ENCODE results near the gene FAM76B.

The FAM76B gene

DNA sequence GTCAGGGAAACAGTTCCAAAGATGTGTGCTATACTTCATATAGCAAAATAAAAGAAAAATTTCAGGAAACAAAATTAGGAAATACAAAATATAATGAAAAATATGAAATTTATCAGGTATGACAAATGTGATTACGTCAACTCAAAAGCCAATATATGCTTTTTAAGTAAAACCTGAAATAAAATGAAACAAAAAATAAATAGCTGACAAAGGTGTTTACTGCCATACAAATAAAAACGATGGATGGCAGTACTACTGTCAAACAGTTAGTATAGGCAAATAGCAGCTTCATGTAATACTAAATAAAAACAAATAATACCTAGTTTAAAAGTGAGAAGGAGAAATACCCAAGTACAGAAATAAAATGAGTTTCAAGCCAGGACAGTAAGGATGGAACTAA lies 14.4 kb upstream of the FAM76B start:
- TF ChIP-seq JUND (IDR thresholded peaks at IDR 0.05; ENCODE audit: low read depth) = no peak
- in situ Hi-C loops (cut with HindIII; ENCODE audit: low pct_unique_long_range_greater_than_20kb, low sequenced_read_pairs) = no loop called here
- no peak for DNase-seq (ENCODE audit: low read depth in 1 of 2, low spot score in 1 of 2)

DNA sequence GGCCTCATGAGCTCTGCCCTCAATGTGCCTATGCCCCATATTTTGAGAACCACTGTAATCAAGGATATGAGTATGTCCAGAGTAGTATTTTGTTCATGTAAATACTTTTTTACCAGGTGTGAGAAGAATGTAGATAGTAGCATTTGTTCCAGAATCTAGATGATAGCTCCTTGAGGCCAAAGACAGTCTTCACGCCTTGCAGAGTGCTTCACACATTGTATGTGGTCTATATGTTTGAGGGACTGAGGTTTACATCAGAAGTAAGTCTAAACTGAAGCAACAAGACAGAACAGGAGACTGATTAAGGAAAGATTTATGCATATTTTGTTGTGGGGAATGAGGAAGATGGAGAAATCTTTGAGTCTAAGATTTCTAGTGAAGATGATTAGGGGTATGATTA lies 13.2 kb upstream of the FAM76B start:
- DNase-seq (ENCODE audit: low read depth in 1 of 2, low spot score in 1 of 2) = no peak
- no peak for TF ChIP-seq JUND (IDR thresholded peaks at IDR 0.05; ENCODE audit: low read depth)
- in situ Hi-C loops (cut with HindIII; ENCODE audit: low pct_unique_long_range_greater_than_20kb, low sequenced_read_pairs) = no loop called here

DNA sequence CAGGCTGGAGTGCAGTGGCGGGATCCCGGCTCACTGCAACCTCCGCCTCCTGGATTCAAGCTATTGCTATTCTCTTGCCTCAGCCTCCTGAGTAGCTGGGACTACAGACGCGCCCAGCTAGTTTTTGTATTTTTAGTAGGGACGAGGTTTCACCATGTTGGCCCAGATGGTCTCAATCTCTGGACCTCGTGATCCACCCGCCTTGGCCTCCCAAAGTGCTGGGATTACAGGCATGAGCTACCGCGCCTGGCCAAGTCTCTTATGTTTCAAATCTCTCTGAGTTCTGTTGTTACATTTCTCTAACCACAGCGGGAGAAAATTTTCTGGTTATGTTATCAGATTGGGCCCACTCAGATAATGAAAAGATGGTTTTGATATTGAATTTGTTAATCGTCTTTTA lies 10.9 kb upstream of the FAM76B start:
- no peak for DNase-seq (ENCODE audit: low read depth in 1 of 2, low spot score in 1 of 2)
- no peak for TF ChIP-seq JUND (IDR thresholded peaks at IDR 0.05; ENCODE audit: low read depth)
- in situ Hi-C loops (cut with HindIII; ENCODE audit: low pct_unique_long_range_greater_than_20kb, low sequenced_read_pairs) = no loop called here

DNA sequence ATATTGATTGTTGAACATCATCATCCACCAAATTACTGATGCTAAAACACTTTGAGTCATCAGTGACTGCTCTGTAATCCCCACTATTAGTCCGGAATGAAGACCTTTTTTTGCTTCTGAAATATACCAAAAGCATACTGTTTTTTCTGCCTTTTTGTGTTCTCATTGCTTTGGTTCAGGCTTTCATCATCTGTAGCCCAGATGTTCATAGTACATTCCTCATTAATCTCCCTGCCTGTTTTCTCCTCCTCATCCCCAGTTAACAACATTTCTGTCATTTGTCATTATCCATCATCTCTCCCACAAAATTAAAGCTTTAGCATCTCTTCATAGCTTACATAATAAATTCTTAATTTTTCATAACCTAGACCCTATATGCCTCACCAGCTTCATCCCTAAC lies 10.0 kb upstream of the FAM76B start:
- no peak for TF ChIP-seq JUND (IDR thresholded peaks at IDR 0.05; ENCODE audit: low read depth)
- in situ Hi-C loops (cut with HindIII; ENCODE audit: low pct_unique_long_range_greater_than_20kb, low sequenced_read_pairs) = no loop called here

DNA sequence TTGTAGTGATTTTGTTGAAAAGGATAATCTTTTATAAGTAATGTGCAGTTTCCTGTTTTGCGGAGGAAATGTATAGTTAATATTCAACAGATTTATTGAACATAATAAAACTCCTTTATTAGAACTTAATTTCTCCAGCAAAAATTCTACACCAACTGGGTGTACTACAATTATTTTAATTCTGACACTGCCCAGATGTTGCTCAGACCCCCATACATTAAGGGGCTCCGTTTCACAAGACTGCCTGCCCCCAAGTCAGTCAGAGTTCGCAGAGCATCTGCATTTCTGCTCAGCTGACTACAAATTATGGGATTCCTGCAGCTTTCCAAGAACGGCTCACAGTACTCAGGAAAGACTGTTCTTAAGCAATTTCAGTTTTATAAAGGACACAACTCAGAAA lies 6.9 kb upstream of the FAM76B start:
- in situ Hi-C loops (cut with HindIII; ENCODE audit: low pct_unique_long_range_greater_than_20kb, low sequenced_read_pairs) = no loop called here
- no peak for DNase-seq (ENCODE audit: low read depth in 1 of 2, low spot score in 1 of 2)
- TF ChIP-seq JUND (IDR thresholded peaks at IDR 0.05; ENCODE audit: low read depth) = no peak

More for the DNA sequence above, 10.0 kb upstream of the FAM76B start:
- DNase-seq (ENCODE audit: low read depth in 1 of 2, low spot score in 1 of 2) = no peak

DNA sequence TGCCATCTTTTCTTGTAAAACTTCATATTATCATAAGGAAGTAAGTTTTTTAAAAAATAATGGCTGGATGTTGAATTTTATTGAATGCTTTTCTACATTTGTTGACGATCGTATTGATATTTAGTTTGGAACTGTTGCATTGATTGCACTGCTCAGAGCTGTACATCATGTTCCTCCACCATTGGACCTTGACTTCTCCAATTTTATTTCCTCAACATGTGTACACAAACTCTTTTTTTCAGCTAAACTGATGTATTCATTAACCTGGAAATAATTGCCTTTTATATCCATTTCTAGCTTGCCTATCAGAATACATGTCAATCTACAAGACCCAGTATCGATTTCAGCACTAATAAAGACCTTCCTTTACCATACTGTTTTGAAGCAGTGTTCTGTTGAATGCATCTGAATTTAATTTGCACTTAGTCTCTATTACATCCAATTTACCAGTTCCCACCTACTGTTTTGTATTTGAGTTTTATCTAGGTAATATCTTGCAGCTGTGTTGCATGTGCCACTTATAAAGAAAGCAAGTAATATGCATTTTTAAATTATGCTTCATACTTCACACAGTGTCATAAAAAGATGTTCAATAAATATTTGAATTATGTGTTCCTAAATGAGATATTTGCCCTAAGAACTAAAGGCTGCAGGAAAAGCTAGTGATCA lies 6.2 kb upstream of the FAM76B start:
- in situ Hi-C loops (cut with HindIII; ENCODE audit: low pct_unique_long_range_greater_than_20kb, low sequenced_read_pairs) = no loop called here
- TF ChIP-seq JUND (IDR thresholded peaks at IDR 0.05; ENCODE audit: low read depth) = no peak
- no peak for DNase-seq (ENCODE audit: low read depth in 1 of 2, low spot score in 1 of 2)

DNA sequence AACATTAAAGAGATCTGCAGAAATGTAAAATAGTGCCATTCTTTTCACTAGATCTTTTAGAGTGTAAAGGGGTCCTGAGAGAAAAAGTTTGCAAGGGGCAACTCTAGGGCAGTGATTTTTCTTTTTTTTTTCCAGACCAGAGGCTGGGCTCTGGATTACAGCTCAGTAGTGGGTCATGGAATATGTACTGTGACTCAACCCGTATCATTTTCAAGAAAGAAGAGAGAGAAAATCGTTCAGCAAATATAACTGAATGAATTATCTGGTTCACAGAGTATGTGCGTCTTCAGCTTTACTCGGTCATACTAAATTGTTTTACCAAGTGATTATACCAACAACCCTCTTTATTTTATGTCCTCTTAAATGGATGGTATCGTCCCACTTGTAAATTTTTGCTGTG lies 4.5 kb upstream of the FAM76B start:
- in situ Hi-C loops (cut with HindIII; ENCODE audit: low pct_unique_long_range_greater_than_20kb, low sequenced_read_pairs) = no loop called here
- DNase-seq (ENCODE audit: low read depth in 1 of 2, low spot score in 1 of 2) = no peak
- no peak for TF ChIP-seq JUND (IDR thresholded peaks at IDR 0.05; ENCODE audit: low read depth)

DNA sequence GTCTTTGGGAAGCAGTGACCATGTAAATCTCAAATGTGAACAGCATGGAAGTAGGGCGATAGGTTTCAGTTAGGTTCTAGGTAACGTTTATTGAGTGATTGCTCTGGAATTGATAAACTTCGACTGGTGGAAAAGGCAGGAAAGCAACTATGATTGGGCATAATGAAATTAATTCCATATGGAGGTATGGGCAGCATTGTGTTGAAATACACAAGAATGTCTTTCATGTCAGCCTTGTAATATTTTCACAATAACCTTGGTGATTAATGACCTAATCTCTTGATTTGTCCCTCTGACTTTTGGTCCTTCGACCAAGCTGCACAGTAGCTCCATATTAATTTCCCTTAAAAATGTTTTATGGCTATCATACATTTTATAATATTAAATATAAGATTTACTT lies 3.5 kb upstream of the FAM76B start:
- no peak for TF ChIP-seq JUND (IDR thresholded peaks at IDR 0.05; ENCODE audit: low read depth)
- in situ Hi-C loops (cut with HindIII; ENCODE audit: low pct_unique_long_range_greater_than_20kb, low sequenced_read_pairs) = no loop called here
- no peak for DNase-seq (ENCODE audit: low read depth in 1 of 2, low spot score in 1 of 2)

DNA sequence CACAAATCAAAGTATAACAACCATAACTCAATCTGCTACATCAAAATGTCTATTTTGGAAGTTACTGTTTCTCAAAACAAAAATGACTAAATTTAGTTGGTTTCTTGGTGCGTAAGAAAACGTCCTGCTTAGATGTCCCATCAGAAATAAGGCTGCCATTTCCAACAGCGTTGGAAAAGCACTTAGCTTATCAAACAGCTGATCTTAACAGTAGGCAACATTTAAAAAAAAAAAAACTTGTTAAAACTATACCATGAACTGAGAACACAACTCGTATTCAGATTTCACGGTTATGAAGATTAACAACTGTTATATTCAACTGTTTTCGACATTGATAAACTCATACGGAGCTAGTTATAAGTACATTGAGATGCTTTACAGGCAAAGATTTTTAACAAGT lies 3.1 kb upstream of the FAM76B start:
- in situ Hi-C loops (cut with HindIII; ENCODE audit: low pct_unique_long_range_greater_than_20kb, low sequenced_read_pairs) = no loop called here
- no peak for TF ChIP-seq JUND (IDR thresholded peaks at IDR 0.05; ENCODE audit: low read depth)
- DNase-seq (ENCODE audit: low read depth in 1 of 2, low spot score in 1 of 2) = no peak

DNA sequence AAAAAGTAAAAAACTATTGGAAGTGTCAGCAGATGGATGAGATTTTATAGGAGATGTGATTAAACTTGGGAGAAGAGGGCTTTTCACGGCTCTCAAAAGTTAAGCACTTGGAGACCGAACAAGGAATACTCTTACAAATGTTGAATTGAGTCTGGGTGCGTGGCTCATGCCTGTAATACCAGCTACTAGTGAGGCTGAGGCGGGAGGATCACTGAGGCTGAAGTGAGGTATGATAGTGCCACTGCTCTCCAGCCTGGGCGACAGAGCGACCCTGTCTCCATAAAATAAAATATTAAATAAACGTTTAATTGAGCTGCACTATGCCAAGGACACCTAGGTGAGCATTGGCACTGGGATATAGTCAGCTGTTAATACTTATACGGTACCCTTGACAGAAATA lies 2.6 kb upstream of the FAM76B start:
- no peak for DNase-seq (ENCODE audit: low read depth in 1 of 2, low spot score in 1 of 2)
- in situ Hi-C loops (cut with HindIII; ENCODE audit: low pct_unique_long_range_greater_than_20kb, low sequenced_read_pairs) = no loop called here
- no peak for TF ChIP-seq JUND (IDR thresholded peaks at IDR 0.05; ENCODE audit: low read depth)

DNA sequence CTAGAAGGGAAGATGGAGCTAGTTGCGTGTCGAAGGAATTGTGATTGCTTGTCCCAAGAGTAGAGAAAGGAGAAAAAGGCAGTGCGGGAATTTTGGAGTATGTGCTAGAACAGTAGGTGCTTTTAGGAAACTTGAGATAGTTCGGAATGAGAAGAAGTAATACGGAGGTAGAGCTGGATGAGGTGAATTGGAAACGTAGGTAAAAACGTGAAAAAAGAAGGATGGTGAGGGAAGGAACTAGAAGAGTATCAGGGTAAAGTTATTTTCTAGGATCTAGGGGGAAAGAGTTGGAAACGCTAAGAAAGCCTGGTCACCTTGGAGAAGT lies 2.1 kb upstream of the FAM76B start:
- no peak for DNase-seq (ENCODE audit: low read depth in 1 of 2, low spot score in 1 of 2)
- TF ChIP-seq JUND (IDR thresholded peaks at IDR 0.05; ENCODE audit: low read depth) = no peak
- in situ Hi-C loops (cut with HindIII; ENCODE audit: low pct_unique_long_range_greater_than_20kb, low sequenced_read_pairs) = no loop called here

DNA sequence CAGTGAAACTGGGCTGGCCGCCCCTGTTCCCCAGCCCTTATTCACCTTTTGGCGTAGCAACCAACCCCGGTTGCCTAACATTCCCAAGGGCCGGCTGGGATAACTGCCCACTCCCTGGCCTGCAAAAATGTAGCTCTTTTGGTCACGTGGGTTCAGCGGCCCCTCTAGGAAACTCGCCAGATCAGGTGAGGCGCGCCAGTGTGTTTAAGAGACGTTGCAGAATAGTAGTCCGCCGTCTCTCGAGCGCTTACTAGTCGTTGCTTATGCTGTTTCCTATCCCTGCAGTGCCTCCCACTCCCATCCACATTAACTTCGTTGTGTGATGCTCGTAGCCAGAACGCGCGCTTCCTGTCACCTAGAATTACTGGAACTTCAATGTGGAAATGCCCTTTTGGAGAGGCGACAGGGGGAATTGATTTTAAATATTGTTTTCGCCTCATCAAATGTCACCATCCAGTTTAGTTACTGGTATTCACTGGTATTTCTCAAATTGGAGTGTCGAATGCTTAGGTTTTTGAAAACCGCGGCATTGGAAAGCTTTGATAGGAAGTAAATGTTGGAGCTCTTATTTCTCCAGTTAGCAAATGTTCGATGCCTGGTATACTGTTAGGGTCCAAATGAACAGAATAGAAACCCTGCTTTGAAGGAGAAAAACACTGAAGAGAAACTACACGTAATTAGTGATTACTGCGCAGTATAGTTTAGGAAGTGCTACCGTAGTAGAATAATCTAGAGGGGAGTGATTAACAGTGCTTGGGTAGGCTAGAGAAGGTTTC lies 1.5 kb upstream of the FAM76B start:
- no peak for TF ChIP-seq JUND (IDR thresholded peaks at IDR 0.05; ENCODE audit: low read depth)
- in situ Hi-C loops (cut with HindIII; ENCODE audit: low pct_unique_long_range_greater_than_20kb, low sequenced_read_pairs) = no loop called here
- DNase-seq (ENCODE audit: low read depth in 1 of 2, low spot score in 1 of 2) = peak; percentile 23 to 78

DNA sequence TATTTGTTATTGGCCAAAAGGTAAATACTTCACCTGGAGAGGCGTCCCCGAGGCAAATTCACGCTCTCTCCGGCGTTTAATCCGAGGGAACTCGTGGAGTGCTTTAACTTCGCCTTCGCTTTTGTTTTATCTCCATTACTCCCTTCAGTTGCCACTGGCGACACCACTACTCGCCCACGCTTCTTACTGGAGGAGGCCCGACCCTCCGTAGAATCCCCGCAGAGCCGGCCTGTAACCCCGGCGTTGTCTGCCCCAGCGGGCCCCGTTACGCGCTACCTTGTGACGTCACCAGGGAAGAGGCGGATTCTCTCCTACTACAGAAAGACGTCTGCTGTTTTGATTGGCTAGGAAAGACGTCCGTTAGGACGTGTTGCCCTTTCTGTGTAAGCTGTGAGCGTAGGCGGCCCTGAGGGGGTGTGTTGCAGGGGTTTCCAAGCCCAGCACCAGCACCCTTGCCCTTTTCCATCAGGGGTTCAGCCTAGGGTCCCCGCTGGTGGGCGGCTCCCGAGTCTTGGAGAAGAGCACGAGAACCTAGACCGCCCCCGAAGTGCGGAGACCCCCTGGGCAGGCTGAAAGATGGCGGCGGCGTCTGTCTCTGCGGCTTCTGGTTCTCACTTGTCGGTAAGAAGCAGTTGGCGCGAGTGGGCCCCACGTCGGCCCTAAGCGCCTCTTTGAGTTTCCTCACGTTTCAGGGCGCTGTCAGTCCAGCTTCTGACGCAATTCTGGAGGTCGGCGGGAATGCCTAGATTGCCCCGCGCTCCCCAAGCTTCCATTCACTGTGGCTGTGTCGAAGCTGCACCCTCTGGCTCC lies 746 bp upstream of the FAM76B start, which contains the start of gene CEP57:
Gene CEP57, plus strand, starts transcription at position 376 of the 810 bp plus-strand sequence. Its CDS starts 201 bp downstream, at position 577.
- no peak for TF ChIP-seq JUND (IDR thresholded peaks at IDR 0.05; ENCODE audit: low read depth)
- DNase-seq (ENCODE audit: low read depth in 1 of 2, low spot score in 1 of 2) = peak; percentile 90 to 99
- in situ Hi-C loops (cut with HindIII; ENCODE audit: low pct_unique_long_range_greater_than_20kb, low sequenced_read_pairs) = no loop called here
